ENCODE results near the gene FARS2.

DNA sequence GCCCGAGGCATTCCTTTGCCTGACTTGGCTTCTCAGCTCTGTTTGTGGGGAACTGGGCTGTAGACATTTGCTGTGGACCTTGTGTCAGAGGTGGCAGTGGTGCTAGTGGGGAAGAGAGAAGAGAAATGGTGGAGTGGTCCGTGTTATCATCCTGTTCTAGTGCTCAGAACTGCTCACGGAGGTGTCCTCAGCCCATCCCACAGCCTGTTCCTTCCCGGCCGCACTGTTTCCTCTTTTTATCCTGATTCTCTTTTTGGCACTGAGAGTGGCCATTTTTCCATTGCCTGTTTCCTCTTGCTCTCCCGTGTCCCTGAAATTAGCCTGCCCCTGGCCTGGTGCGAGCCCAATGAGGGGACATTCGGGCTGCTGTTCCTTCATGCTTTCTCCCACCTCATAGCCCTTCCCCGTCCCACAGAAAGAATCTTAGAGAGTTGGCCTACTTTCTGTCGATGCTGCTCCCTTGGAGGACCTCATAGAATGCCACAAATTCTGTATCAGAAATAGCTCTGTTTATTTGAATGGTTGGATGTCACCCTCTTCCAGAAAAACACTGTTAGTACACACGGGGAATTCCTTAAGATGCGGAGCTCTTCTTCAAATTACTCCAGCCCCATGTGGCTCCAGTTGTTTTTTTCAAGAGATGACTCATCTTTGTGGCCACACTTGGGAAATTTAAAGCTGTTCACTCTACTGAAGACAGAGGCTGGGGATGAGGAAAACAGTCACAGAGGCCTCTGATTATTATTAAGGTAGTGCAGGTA, 26.1 kb downstream of the FARS2 start:
- TF ChIP-seq, protein P1, sequence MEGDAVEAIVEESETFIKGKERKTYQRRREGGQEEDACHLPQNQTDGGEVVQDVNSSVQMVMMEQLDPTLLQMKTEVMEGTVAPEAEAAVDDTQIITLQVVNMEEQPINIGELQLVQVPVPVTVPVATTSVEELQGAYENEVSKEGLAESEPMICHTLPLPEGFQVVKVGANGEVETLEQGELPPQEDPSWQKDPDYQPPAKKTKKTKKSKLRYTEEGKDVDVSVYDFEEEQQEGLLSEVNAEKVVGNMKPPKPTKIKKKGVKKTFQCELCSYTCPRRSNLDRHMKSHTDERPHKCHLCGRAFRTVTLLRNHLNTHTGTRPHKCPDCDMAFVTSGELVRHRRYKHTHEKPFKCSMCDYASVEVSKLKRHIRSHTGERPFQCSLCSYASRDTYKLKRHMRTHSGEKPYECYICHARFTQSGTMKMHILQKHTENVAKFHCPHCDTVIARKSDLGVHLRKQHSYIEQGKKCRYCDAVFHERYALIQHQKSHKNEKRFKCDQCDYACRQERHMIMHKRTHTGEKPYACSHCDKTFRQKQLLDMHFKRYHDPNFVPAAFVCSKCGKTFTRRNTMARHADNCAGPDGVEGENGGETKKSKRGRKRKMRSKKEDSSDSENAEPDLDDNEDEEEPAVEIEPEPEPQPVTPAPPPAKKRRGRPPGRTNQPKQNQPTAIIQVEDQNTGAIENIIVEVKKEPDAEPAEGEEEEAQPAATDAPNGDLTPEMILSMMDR (IDR thresholded peaks at IDR 0.05), result no peak
- TF ChIP-seq, protein P2, sequence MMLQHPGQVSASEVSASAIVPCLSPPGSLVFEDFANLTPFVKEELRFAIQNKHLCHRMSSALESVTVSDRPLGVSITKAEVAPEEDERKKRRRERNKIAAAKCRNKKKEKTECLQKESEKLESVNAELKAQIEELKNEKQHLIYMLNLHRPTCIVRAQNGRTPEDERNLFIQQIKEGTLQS (CRISPR knock-in tag; conservative IDR thresholded peaks at IDR 0.05), result no peak
- TF ChIP-seq ZNF416 (CRISPR knock-in tag; IDR thresholded peaks at IDR 0.05) (no peak), CREB1 (CRISPR knock-in tag; IDR thresholded peaks at IDR 0.05) (no peak), ZNF317 (CRISPR knock-in tag; IDR thresholded peaks at IDR 0.05; ENCODE audit: borderline replicate concordance, low read depth) (no peak), NR2C2 (CRISPR knock-in tag; IDR thresholded peaks at IDR 0.05) (no peak), ESRRA (CRISPR knock-in tag; IDR thresholded peaks at IDR 0.05; ENCODE audit: borderline replicate concordance) (no peak), KAT7 (CRISPR knock-in tag; IDR thresholded peaks at IDR 0.05; ENCODE audit: borderline replicate concordance) (no peak)
- TF ChIP-seq, protein P3, sequence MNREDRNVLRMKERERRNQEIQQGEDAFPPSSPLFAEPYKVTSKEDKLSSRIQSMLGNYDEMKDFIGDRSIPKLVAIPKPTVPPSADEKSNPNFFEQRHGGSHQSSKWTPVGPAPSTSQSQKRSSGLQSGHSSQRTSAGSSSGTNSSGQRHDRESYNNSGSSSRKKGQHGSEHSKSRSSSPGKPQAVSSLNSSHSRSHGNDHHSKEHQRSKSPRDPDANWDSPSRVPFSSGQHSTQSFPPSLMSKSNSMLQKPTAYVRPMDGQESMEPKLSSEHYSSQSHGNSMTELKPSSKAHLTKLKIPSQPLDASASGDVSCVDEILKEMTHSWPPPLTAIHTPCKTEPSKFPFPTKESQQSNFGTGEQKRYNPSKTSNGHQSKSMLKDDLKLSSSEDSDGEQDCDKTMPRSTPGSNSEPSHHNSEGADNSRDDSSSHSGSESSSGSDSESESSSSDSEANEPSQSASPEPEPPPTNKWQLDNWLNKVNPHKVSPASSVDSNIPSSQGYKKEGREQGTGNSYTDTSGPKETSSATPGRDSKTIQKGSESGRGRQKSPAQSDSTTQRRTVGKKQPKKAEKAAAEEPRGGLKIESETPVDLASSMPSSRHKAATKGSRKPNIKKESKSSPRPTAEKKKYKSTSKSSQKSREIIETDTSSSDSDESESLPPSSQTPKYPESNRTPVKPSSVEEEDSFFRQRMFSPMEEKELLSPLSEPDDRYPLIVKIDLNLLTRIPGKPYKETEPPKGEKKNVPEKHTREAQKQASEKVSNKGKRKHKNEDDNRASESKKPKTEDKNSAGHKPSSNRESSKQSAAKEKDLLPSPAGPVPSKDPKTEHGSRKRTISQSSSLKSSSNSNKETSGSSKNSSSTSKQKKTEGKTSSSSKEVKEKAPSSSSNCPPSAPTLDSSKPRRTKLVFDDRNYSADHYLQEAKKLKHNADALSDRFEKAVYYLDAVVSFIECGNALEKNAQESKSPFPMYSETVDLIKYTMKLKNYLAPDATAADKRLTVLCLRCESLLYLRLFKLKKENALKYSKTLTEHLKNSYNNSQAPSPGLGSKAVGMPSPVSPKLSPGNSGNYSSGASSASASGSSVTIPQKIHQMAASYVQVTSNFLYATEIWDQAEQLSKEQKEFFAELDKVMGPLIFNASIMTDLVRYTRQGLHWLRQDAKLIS (CRISPR knock-in tag; IDR thresholded peaks at IDR 0.05; ENCODE audit: borderline replicate concordance), result no peak
- TF ChIP-seq, protein P4, sequence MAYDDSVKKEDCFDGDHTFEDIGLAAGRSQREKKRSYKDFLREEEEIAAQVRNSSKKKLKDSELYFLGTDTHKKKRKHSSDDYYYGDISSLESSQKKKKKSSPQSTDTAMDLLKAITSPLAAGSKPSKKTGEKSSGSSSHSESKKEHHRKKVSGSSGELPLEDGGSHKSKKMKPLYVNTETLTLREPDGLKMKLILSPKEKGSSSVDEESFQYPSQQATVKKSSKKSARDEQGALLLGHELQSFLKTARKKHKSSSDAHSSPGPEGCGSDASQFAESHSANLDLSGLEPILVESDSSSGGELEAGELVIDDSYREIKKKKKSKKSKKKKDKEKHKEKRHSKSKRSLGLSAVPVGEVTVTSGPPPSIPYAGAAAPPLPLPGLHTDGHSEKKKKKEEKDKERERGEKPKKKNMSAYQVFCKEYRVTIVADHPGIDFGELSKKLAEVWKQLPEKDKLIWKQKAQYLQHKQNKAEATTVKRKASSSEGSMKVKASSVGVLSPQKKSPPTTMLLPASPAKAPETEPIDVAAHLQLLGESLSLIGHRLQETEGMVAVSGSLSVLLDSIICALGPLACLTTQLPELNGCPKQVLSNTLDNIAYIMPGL (CRISPR knock-in tag; IDR thresholded peaks at IDR 0.05), result no peak
- TF ChIP-seq, protein P5, sequence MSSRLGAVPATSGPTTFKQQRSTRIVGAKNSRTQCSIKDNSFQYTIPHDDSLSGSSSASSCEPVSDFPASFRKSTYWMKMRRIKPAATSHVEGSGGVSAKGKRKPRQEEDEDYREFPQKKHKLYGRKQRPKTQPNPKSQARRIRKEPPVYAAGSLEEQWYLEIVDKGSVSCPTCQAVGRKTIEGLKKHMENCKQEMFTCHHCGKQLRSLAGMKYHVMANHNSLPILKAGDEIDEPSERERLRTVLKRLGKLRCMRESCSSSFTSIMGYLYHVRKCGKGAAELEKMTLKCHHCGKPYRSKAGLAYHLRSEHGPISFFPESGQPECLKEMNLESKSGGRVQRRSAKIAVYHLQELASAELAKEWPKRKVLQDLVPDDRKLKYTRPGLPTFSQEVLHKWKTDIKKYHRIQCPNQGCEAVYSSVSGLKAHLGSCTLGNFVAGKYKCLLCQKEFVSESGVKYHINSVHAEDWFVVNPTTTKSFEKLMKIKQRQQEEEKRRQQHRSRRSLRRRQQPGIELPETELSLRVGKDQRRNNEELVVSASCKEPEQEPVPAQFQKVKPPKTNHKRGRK (CRISPR knock-in tag; IDR thresholded peaks at IDR 0.05; ENCODE audit: borderline replicate concordance), result no peak
- TF ChIP-seq, protein P6, sequence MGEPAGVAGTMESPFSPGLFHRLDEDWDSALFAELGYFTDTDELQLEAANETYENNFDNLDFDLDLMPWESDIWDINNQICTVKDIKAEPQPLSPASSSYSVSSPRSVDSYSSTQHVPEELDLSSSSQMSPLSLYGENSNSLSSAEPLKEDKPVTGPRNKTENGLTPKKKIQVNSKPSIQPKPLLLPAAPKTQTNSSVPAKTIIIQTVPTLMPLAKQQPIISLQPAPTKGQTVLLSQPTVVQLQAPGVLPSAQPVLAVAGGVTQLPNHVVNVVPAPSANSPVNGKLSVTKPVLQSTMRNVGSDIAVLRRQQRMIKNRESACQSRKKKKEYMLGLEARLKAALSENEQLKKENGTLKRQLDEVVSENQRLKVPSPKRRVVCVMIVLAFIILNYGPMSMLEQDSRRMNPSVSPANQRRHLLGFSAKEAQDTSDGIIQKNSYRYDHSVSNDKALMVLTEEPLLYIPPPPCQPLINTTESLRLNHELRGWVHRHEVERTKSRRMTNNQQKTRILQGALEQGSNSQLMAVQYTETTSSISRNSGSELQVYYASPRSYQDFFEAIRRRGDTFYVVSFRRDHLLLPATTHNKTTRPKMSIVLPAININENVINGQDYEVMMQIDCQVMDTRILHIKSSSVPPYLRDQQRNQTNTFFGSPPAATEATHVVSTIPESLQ (CRISPR knock-in tag; IDR thresholded peaks at IDR 0.05), result no peak
- TF ChIP-seq, protein P7, sequence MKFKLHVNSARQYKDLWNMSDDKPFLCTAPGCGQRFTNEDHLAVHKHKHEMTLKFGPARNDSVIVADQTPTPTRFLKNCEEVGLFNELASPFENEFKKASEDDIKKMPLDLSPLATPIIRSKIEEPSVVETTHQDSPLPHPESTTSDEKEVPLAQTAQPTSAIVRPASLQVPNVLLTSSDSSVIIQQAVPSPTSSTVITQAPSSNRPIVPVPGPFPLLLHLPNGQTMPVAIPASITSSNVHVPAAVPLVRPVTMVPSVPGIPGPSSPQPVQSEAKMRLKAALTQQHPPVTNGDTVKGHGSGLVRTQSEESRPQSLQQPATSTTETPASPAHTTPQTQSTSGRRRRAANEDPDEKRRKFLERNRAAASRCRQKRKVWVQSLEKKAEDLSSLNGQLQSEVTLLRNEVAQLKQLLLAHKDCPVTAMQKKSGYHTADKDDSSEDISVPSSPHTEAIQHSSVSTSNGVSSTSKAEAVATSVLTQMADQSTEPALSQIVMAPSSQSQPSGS (CRISPR knock-in tag; IDR thresholded peaks at IDR 0.05; ENCODE audit: borderline replicate concordance, low read depth), result no peak
- TF ChIP-seq, protein P8, sequence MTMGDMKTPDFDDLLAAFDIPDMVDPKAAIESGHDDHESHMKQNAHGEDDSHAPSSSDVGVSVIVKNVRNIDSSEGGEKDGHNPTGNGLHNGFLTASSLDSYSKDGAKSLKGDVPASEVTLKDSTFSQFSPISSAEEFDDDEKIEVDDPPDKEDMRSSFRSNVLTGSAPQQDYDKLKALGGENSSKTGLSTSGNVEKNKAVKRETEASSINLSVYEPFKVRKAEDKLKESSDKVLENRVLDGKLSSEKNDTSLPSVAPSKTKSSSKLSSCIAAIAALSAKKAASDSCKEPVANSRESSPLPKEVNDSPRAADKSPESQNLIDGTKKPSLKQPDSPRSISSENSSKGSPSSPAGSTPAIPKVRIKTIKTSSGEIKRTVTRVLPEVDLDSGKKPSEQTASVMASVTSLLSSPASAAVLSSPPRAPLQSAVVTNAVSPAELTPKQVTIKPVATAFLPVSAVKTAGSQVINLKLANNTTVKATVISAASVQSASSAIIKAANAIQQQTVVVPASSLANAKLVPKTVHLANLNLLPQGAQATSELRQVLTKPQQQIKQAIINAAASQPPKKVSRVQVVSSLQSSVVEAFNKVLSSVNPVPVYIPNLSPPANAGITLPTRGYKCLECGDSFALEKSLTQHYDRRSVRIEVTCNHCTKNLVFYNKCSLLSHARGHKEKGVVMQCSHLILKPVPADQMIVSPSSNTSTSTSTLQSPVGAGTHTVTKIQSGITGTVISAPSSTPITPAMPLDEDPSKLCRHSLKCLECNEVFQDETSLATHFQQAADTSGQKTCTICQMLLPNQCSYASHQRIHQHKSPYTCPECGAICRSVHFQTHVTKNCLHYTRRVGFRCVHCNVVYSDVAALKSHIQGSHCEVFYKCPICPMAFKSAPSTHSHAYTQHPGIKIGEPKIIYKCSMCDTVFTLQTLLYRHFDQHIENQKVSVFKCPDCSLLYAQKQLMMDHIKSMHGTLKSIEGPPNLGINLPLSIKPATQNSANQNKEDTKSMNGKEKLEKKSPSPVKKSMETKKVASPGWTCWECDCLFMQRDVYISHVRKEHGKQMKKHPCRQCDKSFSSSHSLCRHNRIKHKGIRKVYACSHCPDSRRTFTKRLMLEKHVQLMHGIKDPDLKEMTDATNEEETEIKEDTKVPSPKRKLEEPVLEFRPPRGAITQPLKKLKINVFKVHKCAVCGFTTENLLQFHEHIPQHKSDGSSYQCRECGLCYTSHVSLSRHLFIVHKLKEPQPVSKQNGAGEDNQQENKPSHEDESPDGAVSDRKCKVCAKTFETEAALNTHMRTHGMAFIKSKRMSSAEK (CRISPR knock-in tag; IDR thresholded peaks at IDR 0.05; ENCODE audit: borderline replicate concordance), result no peak

Data from WTC11 (cell line).